HepG2 (cell line): ENCODE data around the gene SLIT1. TPM values are rescaled to one million over a fixed set of nuclear protein-coding genes. Genes with fewer than 3 reads are reported as not detected.
A peak's percentile ranks its signal among the peaks of the same experiment; 100 is the strongest.

Experiments
- AHDC1 ChIP-seq: sonication (generic); formaldehyde crosslinking; IDR thresholded peaks from 2 replicates; pipeline ENCODE4 v1.5.1; 2020; ENCODE audit warnings: mild to moderate bottlenecking, missing genetic modification reagents, borderline replicate concordance
- DR1 ChIP-seq: sonication (generic); formaldehyde crosslinking; IDR thresholded peaks from 2 replicates; pipeline ENCODE4 v1.8.0; 2021; ENCODE audit warnings: mild to moderate bottlenecking, missing genetic modification reagents, inconsistent platforms
- ERF ChIP-seq: IDR thresholded peaks from 2 replicates; pipeline ENCODE4 v1.6.1; 2018; ENCODE audit warnings: missing biosample characterization, missing genetic modification reagents
- FOSL2 ChIP-seq: sonication (generic); formaldehyde crosslinking; IDR thresholded peaks from 2 replicates; pipeline ENCODE4 v1.4.0; 2020; ENCODE audit warnings: missing genetic modification reagents
- HDAC1 ChIP-seq: sonication (generic); formaldehyde crosslinking; IDR thresholded peaks from 2 replicates; pipeline ENCODE4 v1.5.1; 2020; ENCODE audit warnings: mild to moderate bottlenecking, missing genetic modification reagents
- KLF9 ChIP-seq: IDR thresholded peaks from 2 replicates; pipeline ENCODE4 v1.6.1; 2016; ENCODE audit warnings: low read depth
- MBD4 ChIP-seq: IDR thresholded peaks from 2 replicates; pipeline ENCODE4 v1.6.1; 2012; ENCODE audit warnings: low read length, inconsistent platforms, borderline replicate concordance
- MEF2D ChIP-seq: sonication (generic); formaldehyde crosslinking; IDR thresholded peaks from 2 replicates; pipeline ENCODE4 v1.5.1; 2020; ENCODE audit warnings: mild to moderate bottlenecking, missing genetic modification reagents
- MLX ChIP-seq: IDR thresholded peaks from 2 replicates; pipeline ENCODE4 v1.6.1; 2016
- MXI1 ChIP-seq: IDR thresholded peaks from 3 replicates; pipeline ENCODE4 v1.6.1; 2012; ENCODE audit warnings: low read depth, low read length, inconsistent platforms, borderline replicate concordance
- NR2F6 ChIP-seq, 2 experiments: IDR thresholded peaks; 2 replicates each; pipeline ENCODE4 v1.6.1; 2016; ENCODE audit warnings: antibody characterized with exemption in 1 of 2, mild to moderate bottlenecking in 1 of 2
- PAWR ChIP-seq: sonication (generic); formaldehyde crosslinking; IDR thresholded peaks from 2 replicates; pipeline ENCODE4 v1.4.0; 2020; ENCODE audit warnings: missing genetic modification reagents, mild to moderate bottlenecking, borderline replicate concordance
- RARA ChIP-seq: IDR thresholded peaks from 2 replicates; pipeline ENCODE4 v1.6.1; 2016; ENCODE audit warnings: missing genetic modification reagents, missing compliant biosample characterization
- RXRB ChIP-seq: IDR thresholded peaks from 2 replicates; pipeline ENCODE4 v1.6.1; 2016; ENCODE audit warnings: borderline replicate concordance, missing genetic modification reagents, missing compliant biosample characterization
- SMARCE1 ChIP-seq: fragments of 450-650 bp; IDR thresholded peaks from 2 replicates; pipeline ENCODE4 v1.6.1; 2017; ENCODE audit warnings: borderline replicate concordance
- STAT6 ChIP-seq: sonication (generic); formaldehyde crosslinking; IDR thresholded peaks from 2 replicates; pipeline ENCODE4 v1.4.0; 2020; ENCODE audit warnings: missing genetic modification reagents, mild to moderate bottlenecking, borderline replicate concordance
- ZNF709 ChIP-seq: sonication (generic); formaldehyde crosslinking; IDR thresholded peaks from 2 replicates; pipeline ENCODE4 v1.5.0; 2020; ENCODE audit warnings: mild to moderate bottlenecking, missing genetic modification reagents
- polyA plus RNA-seq, 8 experiments: library from polyadenylated mRNA; depleted of rRNA in 3 of 8; stranded (reverse) in 7 of 8; unstranded in 1 of 8; fragments of >200 nt; fragmentation: Illumina TruSeq in 4 of 8; extraction: Trizol in 4 of 8; gene quantifications; 2 replicates each; pipeline versions ENCODE4 v1.2.1 to v1.2.3, GENCODE V29; 2011 to 2016; ENCODE audit warnings: low read depth in 4 of 8, missing spikeins in 1 of 8, mixed read lengths in 1 of 8; ENCODE audit not compliant: insufficient read depth in 1 of 8
- total RNA-seq, 5 experiments: library from RNA; depleted of rRNA; stranded (reverse); fragments of >200 nt; fragmentation: Illumina TruSeq; extraction: Trizol; gene quantifications; 2 replicates each; pipeline ENCODE4 v1.2.3, GENCODE V29; 2016; ENCODE audit warnings: low read depth in 1 of 5

SLIT1 gene
- total and polyA plus RNA-seq, 2 of the 13 experiments (the other 11 are each of a cell fraction or from before 2014, with no cell fraction given), result 0.09 to 0.33 TPM

GRCh38 chr10:97024168-97025073, 161.3 kb downstream of the SLIT1 start (continued):
- TF ChIP-seq AHDC1 (CRISPR knock-in tag), result peak; percentile 53; the same call in 1 of the 2 replicates
- TF ChIP-seq PAWR (CRISPR knock-in tag), result no peak
- no peak for TF ChIP-seq KLF9
- TF ChIP-seq ZNF709 (CRISPR knock-in tag), result no peak
- TF ChIP-seq MEF2D (CRISPR knock-in tag), result peak; percentile 75; the same call in 1 of the 2 replicates
- peak; percentile 37; the same call in 1 of the 2 replicates for TF ChIP-seq RARA
- TF ChIP-seq NR2F6 (IDR thresholded peaks at IDR 0.05), result no peak
- TF ChIP-seq NR2F6 (CRISPR knock-in tag; IDR thresholded peaks at IDR 0.05), result 0 out of 2 replicates have a peak, but pooled peaks have one; percentile 22
- TF ChIP-seq RXRB, result 0 out of 2 replicates have a peak, but pooled peaks have one; percentile 35
- no peak for TF ChIP-seq STAT6 (CRISPR knock-in tag)
- TF ChIP-seq HDAC1 (CRISPR knock-in tag), result 0 out of 2 replicates have a peak, but pooled peaks have one; percentile 15
- TF ChIP-seq FOSL2 (CRISPR knock-in tag), result peak; percentile 85
- TF ChIP-seq MXI1, result no peak
- TF ChIP-seq MLX, result peak; percentile 96
- TF ChIP-seq SMARCE1, result no peak
- TF ChIP-seq DR1 (CRISPR knock-in tag), result no peak
- no peak for TF ChIP-seq ERF
- TF ChIP-seq MBD4, result no peak
